KMS-11 (cell line): ENCODE data around the gene WFDC11.
"Not testable (repeated sequence)": the region's sequence is repeated elsewhere in the genome, so short reads cannot be mapped to it uniquely, and the experiment has no call there.

Experiments
- H2AFZ ChIP-seq: fragments of 200-600 bp; sonication (generic); 2 replicates; pipeline ENCODE4 v1.6.1; 2016; ENCODE audit warnings: antibody characterized with exemption, mixed run types, low read depth
- H3K27ac ChIP-seq: fragments of 200-600 bp; sonication (generic); 2 replicates; pipeline ENCODE4 v1.6.1; 2016; ENCODE audit warnings: mild to moderate bottlenecking, mixed run types
- H3K27me3 ChIP-seq: fragments of 200-600 bp; sonication (generic); 2 replicates; pipeline ENCODE4 v1.6.1; 2017; ENCODE audit warnings: mild to moderate bottlenecking, low read depth, mixed run types, moderate library complexity; ENCODE audit not compliant: insufficient read depth
- H3K36me3 ChIP-seq: fragments of 200-600 bp; sonication (generic); 2 replicates; pipeline ENCODE4 v1.6.1; 2017; ENCODE audit warnings: mild to moderate bottlenecking, mixed run types; ENCODE audit not compliant: insufficient read depth
- H3K4me1 ChIP-seq: fragments of 200-600 bp; sonication (generic); 2 replicates; pipeline ENCODE4 v1.6.1; 2016; ENCODE audit warnings: mild to moderate bottlenecking, low read depth, mixed run types; ENCODE audit not compliant: poor library complexity, severe bottlenecking
- H3K4me2 ChIP-seq: fragments of 200-600 bp; sonication (generic); 2 replicates; pipeline ENCODE4 v1.7.0; 2016; ENCODE audit warnings: mild to moderate bottlenecking, mixed run types
- H3K4me3 ChIP-seq: fragments of 200-600 bp; sonication (generic); IDR thresholded peaks from 2 replicates; pipeline ENCODE4 v1.6.1; 2017; ENCODE audit warnings: low read depth, low read length, mixed read lengths; ENCODE audit not compliant: insufficient read depth
- H3K79me2 ChIP-seq: fragments of 200-600 bp; sonication (generic); 2 replicates; pipeline ENCODE4 v1.6.1; 2016; ENCODE audit warnings: low read depth, mixed run types; ENCODE audit not compliant: insufficient read depth
- H3K9ac ChIP-seq: fragments of 200-600 bp; sonication (generic); 2 replicates; pipeline ENCODE4 v1.6.1; 2016; ENCODE audit warnings: mild to moderate bottlenecking, mixed run types
- H4K20me1 ChIP-seq: fragments of 200-600 bp; sonication (generic); 2 replicates; pipeline ENCODE4 v1.6.1; 2016; ENCODE audit warnings: mild to moderate bottlenecking, mixed run types; ENCODE audit not compliant: insufficient read depth
- CTCF ChIP-seq: fragments of 200-600 bp; sonication (generic); conservative IDR thresholded peaks from 2 replicates; pipeline ENCODE4 v1.6.1; 2017; ENCODE audit warnings: low read depth, mild to moderate bottlenecking, antibody characterized with exemption, low read length, moderate library complexity, mixed read lengths

WFDC11 gene

GRCh38 chr20:45649312-45649863 is 20.7 kb downstream of the WFDC11 start:
- H3K79me2 ChIP-seq, result no peaks in the 10 kb centered on the region
- no peaks in the 10 kb centered on the region for H3K27me3 ChIP-seq
- H4K20me1 ChIP-seq, result no peaks in the 10 kb centered on the region
- no peak overlapping the region for H3K4me3 ChIP-seq
- no peak overlapping the region for H2AFZ ChIP-seq
- TF ChIP-seq CTCF, result no peak
- no peak overlapping the region for H3K4me2 ChIP-seq
- no peak overlapping the region for H3K27ac ChIP-seq
- H3K9ac ChIP-seq, result no peak overlapping the region
- H3K4me1 ChIP-seq, result no peaks in the 10 kb centered on the region
- no peaks in the 10 kb centered on the region for H3K36me3 ChIP-seq

GRCh38 chr20:45647441-45648050 is 22.5 kb downstream of the WFDC11 start:
- no peak for TF ChIP-seq CTCF
- no peak overlapping the region for H3K4me3 ChIP-seq
- H3K4me2 ChIP-seq, result no peak overlapping the region
- H3K36me3 ChIP-seq, result no peaks in the 10 kb centered on the region
- no peaks in the 10 kb centered on the region for H3K4me1 ChIP-seq
- H3K79me2 ChIP-seq, result no peaks in the 10 kb centered on the region
- H3K27ac ChIP-seq, result no peak overlapping the region
- H3K9ac ChIP-seq, result no peak overlapping the region
- no peaks in the 10 kb centered on the region for H3K27me3 ChIP-seq
- no peak overlapping the region for H2AFZ ChIP-seq
- no peaks in the 10 kb centered on the region for H4K20me1 ChIP-seq

GRCh38 chr20:45646875-45647274 is 23.2 kb downstream of the WFDC11 start:
- TF ChIP-seq CTCF, result no peak
- no peaks in the 10 kb centered on the region for H3K27me3 ChIP-seq
- H4K20me1 ChIP-seq, result no peaks in the 10 kb centered on the region
- H3K36me3 ChIP-seq, result no peaks in the 10 kb centered on the region
- H3K4me1 ChIP-seq, result no peaks in the 10 kb centered on the region
- no peak overlapping the region for H3K27ac ChIP-seq
- no peak overlapping the region for H3K4me2 ChIP-seq
- H3K4me3 ChIP-seq, result no peak overlapping the region
- H2AFZ ChIP-seq, result no peak overlapping the region
- H3K79me2 ChIP-seq, result no peaks in the 10 kb centered on the region
- H3K9ac ChIP-seq, result no peak overlapping the region

- H4K20me1 ChIP-seq, H3K4me1 ChIP-seq, H3K27ac ChIP-seq, H2AFZ ChIP-seq, H3K27me3 ChIP-seq, H3K79me2 ChIP-seq, H3K4me3 ChIP-seq, H3K9ac ChIP-seq, H3K4me2 ChIP-seq, H3K36me3 ChIP-seq: not testable (repeated sequence)
These were observed 24.2 kb downstream of the WFDC11 start for GRCh38 chr20:45645869-45646268.

- H3K9ac ChIP-seq, H3K4me1 ChIP-seq, H3K4me2 ChIP-seq, H3K4me3 ChIP-seq, H4K20me1 ChIP-seq, H3K79me2 ChIP-seq, H3K27ac ChIP-seq, H3K36me3 ChIP-seq, H2AFZ ChIP-seq, H3K27me3 ChIP-seq: not testable (repeated sequence)
These were observed 29.0 kb downstream of the WFDC11 start for GRCh38 chr20:45641076-45641475.
